IPS DF 4.7 (cell line): ENCODE measurements around the gene CCDC28B.

Experiments used
- DNase-seq: peaks from one replicate; pipeline ENCODE4 v3.0.0-alpha.2; 2013; ENCODE audit warnings: low spot score; ENCODE audit errors: extremely low read depth

Gene CCDC28B

DNA sequence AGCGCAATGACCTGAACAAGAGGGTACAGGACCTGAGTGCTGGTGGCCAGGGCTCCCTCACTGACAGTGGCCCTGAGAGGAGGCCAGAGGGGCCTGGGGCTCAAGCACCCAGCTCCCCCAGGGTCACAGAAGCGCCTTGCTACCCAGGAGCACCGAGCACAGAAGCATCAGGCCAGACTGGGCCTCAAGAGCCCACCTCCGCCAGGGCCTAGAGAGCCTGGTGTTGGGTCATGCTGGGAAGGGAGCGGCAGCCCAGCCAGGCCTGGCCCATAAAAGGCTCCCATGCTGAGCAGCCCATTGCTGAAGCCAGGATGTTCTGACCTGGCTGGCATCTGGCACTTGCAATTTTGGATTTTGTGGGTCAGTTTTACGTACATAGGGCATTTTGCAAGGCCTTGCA, 5.4 kb upstream of the CCDC28B start:
- no peak for DNase-seq

DNA sequence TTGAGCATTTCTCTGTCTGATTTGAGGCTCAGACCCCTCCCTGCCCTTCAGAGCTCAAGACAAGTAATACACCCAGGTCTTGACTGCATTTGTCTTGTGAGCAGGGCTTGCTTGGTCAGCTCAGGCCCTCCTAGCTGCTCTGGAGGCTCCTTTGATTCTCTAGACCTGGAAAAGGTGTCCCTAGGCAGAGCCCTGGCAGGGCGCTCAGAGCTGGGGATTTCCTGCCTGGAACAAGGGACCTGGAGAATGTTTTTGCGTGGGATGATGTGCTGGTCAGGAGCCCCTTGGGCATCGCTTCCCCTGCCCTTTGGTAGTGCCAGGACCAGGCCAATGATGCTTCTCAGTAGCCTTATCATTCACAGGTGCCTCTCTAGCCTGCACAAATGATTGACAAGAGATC, 4.9 kb upstream of the CCDC28B start:
- DNase-seq = no peak

DNA sequence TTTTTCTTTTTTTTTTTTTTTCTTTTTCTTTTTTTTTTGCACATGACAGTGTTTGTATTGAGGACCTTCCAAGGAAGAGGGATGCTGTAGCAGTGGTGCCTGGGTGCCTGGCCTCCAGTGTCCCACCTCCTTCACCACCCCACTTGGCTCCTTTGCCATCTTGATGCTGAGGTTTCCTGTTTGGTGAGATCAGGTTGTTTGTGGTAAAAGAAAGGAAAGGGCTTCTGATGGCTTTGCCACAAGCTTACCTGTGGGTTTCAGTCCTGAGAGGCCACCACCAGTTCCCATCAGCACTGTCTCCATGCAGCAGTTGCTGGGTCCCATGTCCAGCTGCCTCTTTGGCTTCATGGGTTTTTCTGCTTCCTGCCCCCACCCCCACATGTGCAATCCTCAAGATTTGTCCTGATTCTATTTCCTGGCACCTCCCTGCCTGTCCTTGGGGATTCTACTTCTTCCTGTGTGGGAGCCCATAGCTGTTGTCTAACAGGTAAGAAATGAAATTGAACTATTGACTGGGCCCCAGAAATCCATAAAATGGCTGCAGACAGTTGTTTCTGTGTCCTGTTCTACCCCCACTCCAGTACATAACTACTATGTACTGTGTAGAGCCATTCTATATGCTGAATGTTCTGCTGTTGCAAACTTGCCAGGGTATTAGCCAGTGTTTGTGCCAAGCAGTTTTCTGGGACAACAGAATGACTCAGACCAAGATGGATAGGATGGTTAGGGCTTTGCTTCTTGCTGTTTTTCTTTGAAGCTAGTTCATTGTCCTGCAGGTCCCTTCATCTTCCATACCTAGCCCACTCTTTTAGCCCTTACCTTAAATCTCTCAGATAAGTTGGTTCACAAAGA, 4.2 kb upstream of the CCDC28B start:
- DNase-seq = no peak

DNA sequence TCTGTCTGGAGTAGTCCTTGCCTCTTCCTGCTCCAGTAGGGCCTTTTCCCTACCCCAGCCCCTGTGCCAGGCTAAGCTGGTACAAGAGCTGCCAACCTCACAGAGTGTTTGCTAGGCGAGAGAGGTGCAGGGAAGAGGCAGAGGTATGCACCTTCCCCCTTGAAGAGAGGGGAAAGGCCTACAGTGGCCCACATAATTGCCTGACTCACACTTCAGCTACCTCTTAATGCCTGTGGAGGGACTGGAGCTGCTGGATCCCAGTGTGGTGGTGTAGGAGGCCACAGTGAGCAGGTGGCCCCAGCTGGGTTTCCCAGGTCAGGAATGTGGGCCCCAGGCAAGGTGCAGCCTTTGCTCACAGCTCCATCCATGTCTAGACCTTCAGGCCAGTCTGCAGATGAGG, 3.3 kb upstream of the CCDC28B start:
- no peak for DNase-seq

DNA sequence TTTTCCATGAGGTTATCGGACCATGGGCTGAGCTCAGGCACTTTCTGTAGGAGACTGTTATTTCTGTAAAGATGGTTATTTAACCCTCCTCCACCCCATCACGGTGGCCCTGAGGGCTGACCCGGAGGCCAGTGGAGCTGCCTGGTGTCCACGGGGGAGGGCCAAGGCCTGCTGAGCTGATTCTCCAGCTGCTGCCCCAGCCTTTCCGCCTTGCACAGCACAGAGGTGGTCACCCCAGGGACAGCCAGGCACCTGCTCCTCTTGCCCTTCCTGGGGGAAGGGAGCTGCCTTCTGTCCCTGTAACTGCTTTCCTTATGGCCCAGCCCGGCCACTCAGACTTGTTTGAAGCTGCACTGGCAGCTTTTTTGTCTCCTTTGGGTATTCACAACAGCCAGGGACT, 2.6 kb upstream of the CCDC28B start:
- DNase-seq = no peak

DNA sequence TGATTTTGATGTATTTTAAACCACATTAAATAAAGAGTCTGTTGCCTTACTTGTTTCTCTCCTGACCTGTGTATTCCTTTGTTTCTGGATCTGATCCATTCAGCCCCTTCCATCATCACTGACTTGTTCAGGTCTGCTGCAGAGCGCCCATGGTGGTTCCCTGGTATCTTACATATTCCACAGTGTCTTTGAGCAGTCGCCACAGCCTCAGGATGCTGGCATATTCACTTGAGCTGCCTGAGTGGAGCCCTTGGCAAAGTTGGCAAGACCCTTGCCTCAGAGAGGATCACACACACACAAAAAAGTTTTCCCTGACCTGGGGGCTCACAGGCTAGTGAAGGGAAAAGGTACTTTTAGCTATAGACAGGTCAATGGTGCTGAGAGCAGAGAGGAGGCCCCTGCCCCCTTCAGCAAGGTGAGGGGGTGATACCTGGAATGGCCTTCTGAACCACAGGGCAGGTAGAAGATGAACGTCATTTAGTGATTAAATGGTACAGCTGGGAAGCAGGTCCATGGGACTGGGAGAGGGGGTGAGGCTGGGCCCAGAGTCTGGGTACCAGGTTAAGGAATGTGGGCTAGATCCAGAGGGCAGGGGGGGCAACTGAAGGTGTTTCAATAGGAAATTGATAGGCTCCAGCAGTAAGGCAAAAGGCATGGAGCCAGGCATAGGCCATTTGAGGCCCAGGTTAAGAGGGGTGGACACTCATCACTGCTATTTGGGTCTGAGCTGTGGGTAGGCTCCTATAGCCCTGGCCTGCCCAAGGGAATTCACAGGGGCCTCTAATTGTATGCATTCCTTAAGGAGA, 2.0 kb upstream of the CCDC28B start:
- DNase-seq = no peak

DNA sequence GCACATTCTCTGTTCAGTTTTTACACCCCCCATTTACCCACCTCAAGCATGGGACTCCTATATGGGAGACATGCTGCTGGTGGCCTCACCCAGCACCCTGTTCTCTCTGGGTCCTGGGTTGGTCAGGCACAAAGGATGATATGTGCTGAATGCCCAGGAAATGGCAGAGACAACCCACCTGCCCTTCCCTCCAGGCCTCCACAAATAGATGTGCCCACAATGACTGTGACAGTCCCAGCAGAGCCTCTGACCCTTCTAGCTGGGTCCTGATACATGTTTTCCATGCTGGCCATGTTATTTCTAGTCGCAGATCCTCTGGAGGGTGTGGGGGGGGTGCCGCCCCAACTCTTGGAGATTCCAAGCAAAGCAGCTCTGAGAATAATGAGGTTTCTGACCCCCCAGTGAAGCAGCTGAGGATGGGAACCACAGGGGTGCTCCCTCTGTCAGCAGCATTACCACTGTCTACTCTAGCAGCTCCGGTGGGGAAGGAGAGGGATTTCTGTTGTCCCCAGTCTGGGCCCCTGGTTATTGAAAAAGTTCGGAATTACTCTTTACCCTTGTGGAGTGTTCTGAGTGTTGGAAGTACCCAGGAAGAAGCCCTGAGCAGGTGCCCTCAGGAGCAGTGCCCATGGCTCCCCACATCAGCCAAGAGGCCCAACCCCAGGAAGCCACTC, 1.2 kb upstream of the CCDC28B start:
- no peak for DNase-seq

DNA sequence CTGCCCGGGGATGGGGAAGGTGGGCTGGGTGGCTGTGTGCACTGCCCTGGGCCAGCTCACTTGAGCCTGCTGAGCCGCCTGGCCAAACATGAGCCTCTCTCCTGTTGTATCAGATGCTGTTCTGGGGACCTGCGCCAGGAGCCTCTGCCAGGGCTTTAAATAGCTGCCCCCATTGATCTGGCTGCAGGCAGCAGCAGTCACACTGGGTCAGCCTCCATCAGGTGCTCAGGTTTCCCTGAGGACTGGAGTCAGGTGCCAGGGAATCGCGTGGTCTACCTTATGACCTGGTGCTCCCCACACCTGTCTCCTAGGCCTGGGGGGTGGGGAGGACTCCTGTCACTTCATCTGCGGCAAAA, 700 bp upstream of the CCDC28B start:
- no peak for DNase-seq

DNA sequence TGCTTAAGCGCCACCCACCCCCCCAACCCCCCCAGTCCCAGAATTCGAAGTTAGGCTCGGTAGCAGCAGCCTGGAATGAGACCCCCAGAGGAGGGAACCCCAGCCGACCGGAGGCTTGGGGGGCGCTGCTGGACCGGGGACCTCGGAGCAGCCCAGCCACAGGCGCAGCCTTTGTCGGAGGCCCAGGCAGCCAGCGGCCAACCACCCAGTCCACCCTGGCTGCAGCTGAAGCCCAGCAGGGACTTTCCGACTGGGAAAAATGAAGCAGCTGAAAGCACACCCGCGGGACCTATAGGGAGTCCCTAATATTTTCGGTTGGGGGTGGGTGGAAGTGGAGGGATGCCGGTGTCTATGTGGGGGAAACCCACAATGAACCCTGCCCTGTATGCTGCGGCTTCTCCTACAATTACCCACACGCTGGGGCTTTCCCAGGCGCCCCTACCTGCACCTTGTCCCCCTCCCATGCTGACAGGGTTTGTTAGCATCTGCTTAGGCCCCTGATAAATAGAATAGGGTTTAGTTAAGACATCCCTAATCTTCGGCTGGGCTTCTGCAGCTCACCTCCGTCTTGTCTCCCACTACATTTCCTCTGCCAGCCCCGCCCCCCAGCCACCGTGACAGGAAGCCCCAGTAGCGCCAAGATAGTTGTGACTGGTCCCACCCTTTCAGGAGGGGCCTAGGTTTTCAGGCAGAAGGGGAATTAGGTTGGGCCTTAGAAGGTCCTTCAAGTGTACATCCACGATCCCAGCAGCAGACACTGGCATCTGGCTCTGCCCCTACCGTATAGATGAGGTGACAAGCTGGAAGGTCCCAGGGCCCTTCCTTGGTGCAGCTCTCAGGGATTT, 838 bp downstream of the CCDC28B start:
- no peak for DNase-seq

DNA sequence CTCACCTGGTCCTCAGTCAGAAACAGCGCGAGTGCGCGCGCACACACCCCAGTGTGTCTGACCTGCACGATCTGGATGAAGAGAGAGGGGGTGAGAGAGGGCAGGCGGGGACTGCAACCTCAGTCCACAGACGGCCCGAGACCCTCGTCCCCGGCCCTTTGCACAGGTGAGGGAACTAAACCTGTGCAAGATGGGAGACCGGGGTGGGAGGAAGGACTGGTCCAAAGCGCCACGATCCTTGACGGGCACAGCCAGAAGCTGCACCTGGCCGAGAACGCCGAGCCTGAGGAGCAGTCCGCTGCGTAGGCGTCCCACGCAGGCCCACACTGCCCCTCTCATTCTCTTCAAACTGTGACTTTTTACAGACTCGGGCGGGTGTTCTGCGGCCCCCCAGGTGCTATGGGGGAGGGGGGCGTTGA, 4.6 kb downstream of the CCDC28B start:
- DNase-seq = no peak

DNA sequence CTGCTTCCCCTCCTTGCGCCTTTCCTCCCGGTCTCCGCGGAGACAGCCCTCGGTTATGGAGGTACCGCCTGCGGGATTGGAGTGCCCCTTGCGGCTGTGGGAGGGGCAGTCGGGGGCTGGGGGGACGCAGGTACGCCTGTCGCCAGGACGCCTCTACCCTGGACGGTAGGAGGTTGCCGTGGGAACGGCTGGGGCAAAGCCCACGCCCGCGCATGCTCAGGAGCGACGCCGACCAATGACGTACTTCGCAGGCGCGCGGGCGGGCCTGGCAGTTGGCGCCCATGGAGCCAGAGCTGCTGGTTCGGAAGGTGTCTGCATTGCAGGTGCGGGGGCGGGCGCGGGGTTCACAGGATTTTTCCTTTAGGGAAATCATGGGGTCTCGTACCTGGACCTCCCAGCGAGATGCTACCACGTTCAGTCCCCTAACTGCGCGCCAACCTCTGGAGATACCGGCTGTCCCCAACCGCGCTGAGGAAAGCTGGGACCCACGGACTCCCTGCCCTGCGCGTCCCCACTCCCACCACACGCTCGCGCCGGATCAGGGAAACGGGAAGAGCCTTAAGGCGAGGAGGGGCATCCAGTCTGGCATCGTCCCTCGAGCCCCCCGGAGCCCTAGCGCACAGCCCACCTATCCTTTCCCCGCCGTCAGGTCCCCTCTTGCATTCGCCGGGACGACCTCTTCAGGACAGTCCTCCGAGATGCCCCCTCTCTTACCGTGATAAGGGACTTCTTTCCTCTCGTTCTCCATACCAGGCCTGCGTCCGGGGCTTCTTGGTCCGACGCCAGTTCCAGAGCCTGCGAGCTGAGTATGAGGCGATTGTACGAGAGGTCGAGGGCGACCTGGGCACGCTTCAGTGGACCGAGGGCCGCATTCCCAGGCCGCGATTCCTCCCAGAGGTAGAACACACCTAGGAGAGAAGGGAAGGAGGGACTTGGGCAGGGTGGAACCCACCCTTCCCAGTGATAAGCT, 5.3 kb downstream of the CCDC28B start, which contains the start of gene IQCC:
Gene IQCC (plus strand): TSS at position 271 of the 970 bp plus-strand sequence. CDS start 11 bp downstream, at position 282.
- DNase-seq = no peak

DNA sequence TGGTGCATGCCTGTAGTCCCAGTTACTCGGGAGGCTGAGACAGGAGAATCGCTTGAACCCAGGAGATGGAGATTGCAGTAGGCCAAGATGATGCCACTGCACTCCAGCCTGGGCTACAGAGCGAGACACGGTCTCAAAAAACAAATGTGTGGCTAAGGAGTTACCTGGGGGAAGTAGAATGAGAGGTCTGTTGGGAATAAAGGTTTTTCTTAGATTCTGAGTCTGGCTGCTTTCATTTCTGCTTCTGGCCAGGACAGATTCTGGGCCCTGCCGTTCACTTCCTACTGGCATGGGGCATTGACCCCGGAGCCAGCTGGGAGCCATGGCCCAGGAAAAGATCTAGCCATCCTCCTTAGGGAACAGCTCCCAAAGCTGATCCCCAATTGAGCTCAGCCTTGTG, 8.1 kb downstream of the CCDC28B start:
- DNase-seq = no peak

DNA sequence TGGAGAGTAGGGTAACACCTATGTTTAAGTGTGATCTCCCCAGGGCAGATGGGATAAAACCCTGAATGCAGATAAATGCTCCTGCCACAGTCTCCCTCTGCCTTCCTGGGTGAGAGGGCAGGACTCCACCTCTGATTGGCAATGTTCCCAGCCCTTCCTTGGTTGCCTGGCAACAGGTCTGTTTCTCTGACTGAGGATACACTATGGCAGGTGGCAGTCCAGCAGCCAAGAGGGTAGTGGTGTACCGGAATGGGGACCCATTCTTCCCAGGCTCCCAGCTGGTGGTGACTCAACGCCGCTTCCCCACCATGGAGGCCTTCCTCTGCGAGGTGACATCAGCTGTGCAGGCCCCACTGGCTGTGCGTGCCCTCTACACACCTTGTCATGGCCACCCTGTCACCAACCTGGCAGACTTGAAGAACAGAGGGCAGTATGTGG, 8.5 kb downstream of the CCDC28B start, which contains the start of gene DCDC2B:
Gene DCDC2B (plus strand): TSS at position 199 of the 438 bp plus-strand sequence. CDS start 5 bp downstream, at position 204.
- DNase-seq = no peak

DNA sequence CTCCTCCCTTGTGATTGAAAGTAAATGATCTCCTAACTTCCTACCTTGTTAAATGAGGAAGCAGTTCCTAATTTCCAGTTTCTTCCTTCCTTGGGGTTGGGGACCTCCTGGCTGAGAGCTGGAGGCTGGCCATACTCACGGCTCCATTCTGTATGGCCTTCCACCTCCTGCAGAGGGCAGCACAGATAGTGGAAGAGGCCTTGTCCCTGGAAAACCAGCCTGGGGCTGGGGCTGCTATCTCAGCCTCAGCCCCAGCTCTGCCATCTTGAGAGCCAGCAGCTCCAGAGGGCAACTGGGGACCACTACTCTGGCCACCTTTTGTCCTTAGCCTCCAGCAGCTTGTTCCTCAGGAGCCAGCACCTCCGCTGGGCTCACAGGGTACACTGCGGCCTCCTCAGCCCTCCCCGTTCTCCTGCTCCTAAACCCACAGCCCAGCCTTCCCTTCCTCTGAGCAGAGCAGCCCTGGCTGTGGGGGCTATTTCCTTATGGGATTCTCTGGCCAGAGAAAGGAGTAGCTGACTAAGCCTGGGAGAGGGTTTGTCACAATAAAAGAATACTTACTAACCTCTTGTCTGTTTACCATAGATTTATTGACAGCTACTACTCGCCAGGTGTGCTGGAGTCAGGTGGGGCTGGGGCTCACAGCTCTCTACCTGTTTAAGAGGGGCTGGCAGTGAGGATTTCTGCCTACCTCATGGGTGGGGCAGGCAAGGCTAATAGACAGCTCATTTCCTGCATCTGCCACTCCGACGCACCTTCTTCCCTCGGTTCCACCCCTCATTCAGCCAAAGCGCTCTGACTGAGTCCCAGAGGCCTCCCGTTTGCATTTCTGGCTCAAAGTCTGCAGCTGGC, 15.5 kb downstream of the CCDC28B start:
- DNase-seq = no peak

DNA sequence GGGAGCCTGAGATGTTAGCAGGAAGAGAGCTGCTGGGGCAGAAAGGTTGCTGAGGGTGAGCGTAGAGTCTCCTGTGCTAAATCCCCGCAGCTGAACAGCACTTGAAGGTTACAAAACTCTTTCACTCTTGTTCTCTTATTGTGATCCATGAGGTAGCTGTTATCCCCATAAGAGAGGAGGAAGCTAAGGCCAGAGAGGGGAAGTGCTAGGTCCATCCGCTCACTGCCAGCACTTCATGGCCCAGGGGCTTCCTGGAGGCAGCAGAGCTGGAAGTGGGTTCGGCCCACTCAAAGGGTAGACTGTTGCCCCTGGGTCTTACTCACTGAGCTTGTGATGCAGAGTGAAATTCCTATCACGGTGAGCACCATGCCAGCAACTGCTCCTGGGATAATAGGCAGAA, 16.2 kb downstream of the CCDC28B start:
- no peak for DNase-seq

DNA sequence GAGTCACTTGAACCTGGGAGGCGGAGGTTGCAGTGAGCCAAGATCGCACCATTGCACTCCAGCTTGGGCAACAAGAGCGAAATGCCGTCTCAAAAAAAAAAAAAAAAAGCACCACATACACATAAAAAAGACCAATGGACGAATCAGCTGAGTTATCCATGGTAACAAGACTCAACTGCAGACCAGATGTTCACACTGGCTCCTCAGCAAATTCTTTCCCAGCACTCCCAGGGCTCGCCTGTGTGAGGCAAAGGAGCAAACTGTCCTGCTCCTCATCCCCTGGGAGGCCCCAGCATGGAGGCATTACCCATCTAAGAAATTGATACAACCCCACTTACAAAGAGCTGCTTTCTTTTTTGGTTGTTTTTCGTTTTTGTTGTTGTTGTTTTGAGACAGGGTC, 18.6 kb downstream of the CCDC28B start:
- no peak for DNase-seq

DNA sequence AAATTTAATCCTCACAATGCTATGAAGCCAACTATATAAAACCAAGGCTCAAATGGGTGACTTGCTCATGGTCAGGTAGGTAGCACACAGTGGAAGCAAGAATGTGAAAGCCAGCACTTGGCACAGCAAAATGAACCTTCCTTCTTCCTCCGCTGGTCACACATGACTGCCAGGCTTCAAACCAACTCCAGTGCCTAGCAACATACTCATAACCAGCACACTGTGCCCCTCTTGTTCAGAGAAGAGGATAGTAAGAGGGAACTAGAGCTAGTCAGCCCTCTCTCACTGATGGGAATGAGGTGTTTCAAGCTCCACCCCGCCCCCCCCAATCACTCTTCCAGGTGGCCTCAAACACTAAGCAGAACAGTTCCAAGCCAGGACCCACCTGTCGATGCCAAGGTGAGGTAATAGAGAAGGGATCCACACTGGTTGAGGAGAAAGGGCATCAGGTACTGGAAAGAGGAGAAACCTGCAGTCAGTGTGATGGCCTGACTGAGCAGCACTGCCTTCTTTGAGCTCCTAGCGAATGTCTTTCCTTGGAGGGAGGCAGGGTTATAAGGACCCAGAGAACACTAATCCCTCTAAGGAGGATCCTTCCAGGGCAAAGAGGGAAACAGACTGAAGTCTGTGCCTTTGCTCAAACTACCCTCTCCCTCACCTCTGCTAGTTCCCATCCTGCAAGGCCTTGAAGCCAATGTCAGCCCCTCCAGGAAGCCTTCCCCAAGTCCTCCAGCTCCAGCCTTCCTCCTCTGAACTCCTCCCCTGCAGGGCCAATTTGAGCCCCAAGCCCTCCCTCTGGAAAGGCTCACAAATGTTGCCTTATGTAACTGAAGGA, 20.6 kb downstream of the CCDC28B start:
- DNase-seq = no peak

DNA sequence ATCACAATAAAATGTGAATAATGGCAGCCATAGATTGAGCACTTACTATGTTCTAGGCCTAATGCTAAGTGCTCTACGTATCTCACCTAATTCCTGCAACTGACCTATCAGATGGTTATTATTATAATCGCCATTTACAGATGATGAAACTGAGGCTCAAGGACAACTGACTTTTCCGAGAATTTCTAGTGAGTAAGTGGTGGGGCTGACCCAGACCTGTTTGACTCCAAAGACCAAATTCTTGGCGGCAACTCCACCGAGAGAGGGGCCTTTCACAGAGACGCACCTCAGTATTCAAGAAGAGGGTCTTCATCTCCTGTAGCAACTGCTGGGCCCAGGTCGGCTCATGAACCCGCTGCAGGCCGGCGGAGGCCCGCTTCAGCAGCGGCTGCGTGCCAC, 21.2 kb downstream of the CCDC28B start:
- no peak for DNase-seq
